A549 (cell line): ENCODE measurements around the gene BGN.

Experiments used
- POLR2A ChIP-seq: IDR thresholded peaks from 2 replicates; pipeline ENCODE4 v1.6.1; 2012; ENCODE audit warnings: mild to moderate bottlenecking, low read length
- RAD21 ChIP-seq, 2 experiments: fragments of >200 bp in 1 of 2; sonication (Bioruptor Twin) in 1 of 2; formaldehyde crosslinking in 1 of 2; IDR thresholded peaks in 1 of 2; conservative IDR thresholded peaks in 1 of 2; 2 replicates in 1 of 2; 3 replicates in 1 of 2; pipeline ENCODE4 v1.6.1; 2012 to 2018; ENCODE audit warnings: inconsistent platforms in 1 of 2
- SREBF2 ChIP-seq: fragments of 450-650 bp; IDR thresholded peaks from 2 replicates; pipeline ENCODE4 v1.6.1; 2014; ENCODE audit warnings: mild to moderate bottlenecking, moderate library complexity
- TF ChIP-seq, protein P1 (sequence below): fragments of >200 bp; sonication (Bioruptor Twin); formaldehyde crosslinking; IDR thresholded peaks from 3 replicates; pipeline ENCODE4 v1.5.1; 2016
- TF ChIP-seq, protein P2 (sequence below): fragments of 200-600 bp; sonication (generic); IDR thresholded peaks from 2 replicates; pipeline ENCODE4 v1.6.1; 2016; ENCODE audit warnings: antibody characterized with exemption, mild to moderate bottlenecking, moderate library complexity
- TF ChIP-seq, protein P3 (sequence below): fragments of 150-350 bp; IDR thresholded peaks from 2 replicates; pipeline ENCODE4 v1.6.1; 2014; ENCODE audit warnings: low read depth, mild to moderate bottlenecking, low read length

DNA sequence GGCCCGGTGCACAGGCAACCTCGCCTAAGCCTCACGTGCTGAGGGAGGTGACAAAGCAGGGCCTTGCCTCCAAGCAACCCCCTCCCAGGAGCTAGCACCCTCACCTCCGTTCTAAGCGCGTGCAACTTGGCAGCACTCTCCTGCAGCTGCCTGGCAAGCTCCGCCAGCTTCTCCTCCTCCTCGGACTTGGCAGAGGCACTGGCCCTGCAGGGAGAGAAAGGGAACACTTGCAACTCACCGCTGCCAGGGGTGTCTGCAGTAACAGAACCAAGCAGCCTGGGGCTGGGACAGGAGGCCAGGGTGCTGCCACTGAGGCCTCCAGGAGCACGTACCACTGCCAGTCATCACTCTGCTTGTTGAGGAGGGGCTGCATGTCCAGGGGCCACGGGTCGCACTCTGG is 38.6 kb upstream of the BGN start:
- TF ChIP-seq, protein P1, sequence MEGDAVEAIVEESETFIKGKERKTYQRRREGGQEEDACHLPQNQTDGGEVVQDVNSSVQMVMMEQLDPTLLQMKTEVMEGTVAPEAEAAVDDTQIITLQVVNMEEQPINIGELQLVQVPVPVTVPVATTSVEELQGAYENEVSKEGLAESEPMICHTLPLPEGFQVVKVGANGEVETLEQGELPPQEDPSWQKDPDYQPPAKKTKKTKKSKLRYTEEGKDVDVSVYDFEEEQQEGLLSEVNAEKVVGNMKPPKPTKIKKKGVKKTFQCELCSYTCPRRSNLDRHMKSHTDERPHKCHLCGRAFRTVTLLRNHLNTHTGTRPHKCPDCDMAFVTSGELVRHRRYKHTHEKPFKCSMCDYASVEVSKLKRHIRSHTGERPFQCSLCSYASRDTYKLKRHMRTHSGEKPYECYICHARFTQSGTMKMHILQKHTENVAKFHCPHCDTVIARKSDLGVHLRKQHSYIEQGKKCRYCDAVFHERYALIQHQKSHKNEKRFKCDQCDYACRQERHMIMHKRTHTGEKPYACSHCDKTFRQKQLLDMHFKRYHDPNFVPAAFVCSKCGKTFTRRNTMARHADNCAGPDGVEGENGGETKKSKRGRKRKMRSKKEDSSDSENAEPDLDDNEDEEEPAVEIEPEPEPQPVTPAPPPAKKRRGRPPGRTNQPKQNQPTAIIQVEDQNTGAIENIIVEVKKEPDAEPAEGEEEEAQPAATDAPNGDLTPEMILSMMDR: no peak
- TF ChIP-seq, protein P2, sequence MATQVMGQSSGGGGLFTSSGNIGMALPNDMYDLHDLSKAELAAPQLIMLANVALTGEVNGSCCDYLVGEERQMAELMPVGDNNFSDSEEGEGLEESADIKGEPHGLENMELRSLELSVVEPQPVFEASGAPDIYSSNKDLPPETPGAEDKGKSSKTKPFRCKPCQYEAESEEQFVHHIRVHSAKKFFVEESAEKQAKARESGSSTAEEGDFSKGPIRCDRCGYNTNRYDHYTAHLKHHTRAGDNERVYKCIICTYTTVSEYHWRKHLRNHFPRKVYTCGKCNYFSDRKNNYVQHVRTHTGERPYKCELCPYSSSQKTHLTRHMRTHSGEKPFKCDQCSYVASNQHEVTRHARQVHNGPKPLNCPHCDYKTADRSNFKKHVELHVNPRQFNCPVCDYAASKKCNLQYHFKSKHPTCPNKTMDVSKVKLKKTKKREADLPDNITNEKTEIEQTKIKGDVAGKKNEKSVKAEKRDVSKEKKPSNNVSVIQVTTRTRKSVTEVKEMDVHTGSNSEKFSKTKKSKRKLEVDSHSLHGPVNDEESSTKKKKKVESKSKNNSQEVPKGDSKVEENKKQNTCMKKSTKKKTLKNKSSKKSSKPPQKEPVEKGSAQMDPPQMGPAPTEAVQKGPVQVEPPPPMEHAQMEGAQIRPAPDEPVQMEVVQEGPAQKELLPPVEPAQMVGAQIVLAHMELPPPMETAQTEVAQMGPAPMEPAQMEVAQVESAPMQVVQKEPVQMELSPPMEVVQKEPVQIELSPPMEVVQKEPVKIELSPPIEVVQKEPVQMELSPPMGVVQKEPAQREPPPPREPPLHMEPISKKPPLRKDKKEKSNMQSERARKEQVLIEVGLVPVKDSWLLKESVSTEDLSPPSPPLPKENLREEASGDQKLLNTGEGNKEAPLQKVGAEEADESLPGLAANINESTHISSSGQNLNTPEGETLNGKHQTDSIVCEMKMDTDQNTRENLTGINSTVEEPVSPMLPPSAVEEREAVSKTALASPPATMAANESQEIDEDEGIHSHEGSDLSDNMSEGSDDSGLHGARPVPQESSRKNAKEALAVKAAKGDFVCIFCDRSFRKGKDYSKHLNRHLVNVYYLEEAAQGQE: no peak
- TF ChIP-seq POLR2A (no peak), RAD21 (conservative IDR thresholded peaks at IDR 0.05 in 1 of 2, IDR thresholded peaks at IDR 0.05 in 1 of 2) (no peak), SREBF2 (no peak)
- TF ChIP-seq, protein P3, sequence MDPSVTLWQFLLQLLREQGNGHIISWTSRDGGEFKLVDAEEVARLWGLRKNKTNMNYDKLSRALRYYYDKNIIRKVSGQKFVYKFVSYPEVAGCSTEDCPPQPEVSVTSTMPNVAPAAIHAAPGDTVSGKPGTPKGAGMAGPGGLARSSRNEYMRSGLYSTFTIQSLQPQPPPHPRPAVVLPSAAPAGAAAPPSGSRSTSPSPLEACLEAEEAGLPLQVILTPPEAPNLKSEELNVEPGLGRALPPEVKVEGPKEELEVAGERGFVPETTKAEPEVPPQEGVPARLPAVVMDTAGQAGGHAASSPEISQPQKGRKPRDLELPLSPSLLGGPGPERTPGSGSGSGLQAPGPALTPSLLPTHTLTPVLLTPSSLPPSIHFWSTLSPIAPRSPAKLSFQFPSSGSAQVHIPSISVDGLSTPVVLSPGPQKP: no peak
